BLaER1 treated with 17β-estradiol and CSF1 and Interleukin-3, amounts not matched to agents 10 nM and 100 nM (cell line): ENCODE measurements around the gene RHOBTB3.

Experiments
- H3K27ac ChIP-seq, 11 experiments: shearing (Covaris generic); formaldehyde crosslinking; 2 replicates each; pipeline ENCODE4 v1.8.1; 2022
- H3K27me3 ChIP-seq, 11 experiments: shearing (Covaris generic); formaldehyde crosslinking; 2 replicates each; pipeline ENCODE4 v1.8.1; 2022
- H3K36me3 ChIP-seq, 11 experiments: shearing (Covaris generic); formaldehyde crosslinking; 2 replicates each; pipeline ENCODE4 v1.8.1; 2022
- H3K4me1 ChIP-seq, 10 experiments: shearing (Covaris generic); formaldehyde crosslinking; 2 replicates each; pipeline ENCODE4 v1.8.1; 2022
- H3K4me2 ChIP-seq, 11 experiments: shearing (Covaris generic); formaldehyde crosslinking; 2 replicates each; pipeline ENCODE4 v1.8.1; 2022
- H3K4me3 ChIP-seq, 10 experiments: shearing (Covaris generic); formaldehyde crosslinking; 2 replicates each; pipeline ENCODE4 v1.8.1; 2022
- H3K9ac ChIP-seq, 11 experiments: shearing (Covaris generic); formaldehyde crosslinking; 2 replicates each; pipeline ENCODE4 v1.8.1; 2022
- H3K9me3 ChIP-seq, 11 experiments: shearing (Covaris generic); formaldehyde crosslinking; replicated peaks in 1 of 11; 2 replicates each; pipeline ENCODE4 v1.8.1; 2022
- H4K20me1 ChIP-seq, 11 experiments: shearing (Covaris generic); formaldehyde crosslinking; 2 replicates each; pipeline ENCODE4 v1.8.1; 2022
- Cebpa-rat ChIP-seq, 11 experiments: shearing (Covaris generic); IDR thresholded peaks; 2 replicates each; pipeline ENCODE4 v1.8.1; 2022

RHOBTB3 gene

GRCh38 chr5:95803271-95804148 lies 72.4 kb downstream of the RHOBTB3 start:
- H3K4me1 ChIP-seq, result peaks cover 17 to 51% (median 21%) of the 10 kb centered on the region in 10 experiments
- H3K36me3 ChIP-seq, result peaks cover 19 to 70% (median 40%) of the 10 kb centered on the region in 11 experiments; a peak in 19 of 22 replicates
- no peaks in the 10 kb centered on the region; a peak in 1 of 22 replicates for H4K20me1 ChIP-seq
- no peak overlapping the region for H3K27ac ChIP-seq
- no peaks in the 10 kb centered on the region for H3K27me3 ChIP-seq
- TF ChIP-seq Cebpa-rat (IDR thresholded peaks at IDR 0.05), result no peak
- no peak overlapping the region for H3K9ac ChIP-seq
- H3K4me3 ChIP-seq, result no peak overlapping the region
- H3K9me3 ChIP-seq, result peaks cover 0 to 13% (median 8%) of the 10 kb centered on the region in 11 experiments; a peak in 12 of 22 replicates
- peak overlapping the region in 2 of 11 experiments; percentile 32 to 52; a peak in 5 of 22 replicates for H3K4me2 ChIP-seq

- TF ChIP-seq Cebpa-rat (IDR thresholded peaks at IDR 0.05), result no peak
- no peak overlapping the region for H3K4me2 ChIP-seq
- no peak overlapping the region for H3K27ac ChIP-seq
- no peak overlapping the region for H3K4me3 ChIP-seq
- peaks cover 0 to 13% (median 8%) of the 10 kb centered on the region in 11 experiments; a peak in 12 of 22 replicates for H3K9me3 ChIP-seq
- peaks cover 29 to 62% (median 34%) of the 10 kb centered on the region in 10 experiments for H3K4me1 ChIP-seq
- no peak overlapping the region for H3K9ac ChIP-seq
- H4K20me1 ChIP-seq, result no peaks in the 10 kb centered on the region; a peak in 2 of 22 replicates
- no peaks in the 10 kb centered on the region for H3K27me3 ChIP-seq
- H3K36me3 ChIP-seq, result peaks cover 13 to 59% (median 35%) of the 10 kb centered on the region in 11 experiments; a peak in 19 of 22 replicates
These were observed 73.8 kb downstream of the RHOBTB3 start for GRCh38 chr5:95804736-95805539.

- no peak overlapping the region for H3K27ac ChIP-seq
- peaks cover 15 to 69% (median 37%) of the 10 kb centered on the region in 11 experiments; a peak in 21 of 22 replicates for H3K36me3 ChIP-seq
- peaks cover 45 to 67% (median 48%) of the 10 kb centered on the region in 10 experiments for H3K4me1 ChIP-seq
- no peak overlapping the region for H3K4me3 ChIP-seq
- H3K4me2 ChIP-seq, result no peak overlapping the region
- no peak for TF ChIP-seq Cebpa-rat (IDR thresholded peaks at IDR 0.05)
- H3K9me3 ChIP-seq, result peaks cover 0 to 13% (median 7%) of the 10 kb centered on the region in 11 experiments; a peak in 12 of 22 replicates
- peaks cover 0 to 4% (median 0%) of the 10 kb centered on the region in 11 experiments; a peak in 5 of 22 replicates for H4K20me1 ChIP-seq
- H3K27me3 ChIP-seq, result no peaks in the 10 kb centered on the region
- no peak overlapping the region for H3K9ac ChIP-seq
These were observed 75.6 kb downstream of the RHOBTB3 start for GRCh38 chr5:95806687-95807086.

- H4K20me1 ChIP-seq, result peaks cover 0 to 18% (median 12%) of the 10 kb centered on the region in 11 experiments; a peak in 9 of 22 replicates
- peak overlapping the region; percentile 33 to 79 (median 70) for H3K27ac ChIP-seq
- H3K36me3 ChIP-seq, result peaks cover 29 to 73% (median 46%) of the 10 kb centered on the region in 11 experiments
- TF ChIP-seq Cebpa-rat (IDR thresholded peaks at IDR 0.05), result no peak
- H3K4me1 ChIP-seq, result peaks cover 55 to 70% (median 58%) of the 10 kb centered on the region in 10 experiments
- H3K9me3 ChIP-seq, result peaks cover 0 to 13% (median 7%) of the 10 kb centered on the region in 11 experiments; a peak in 12 of 22 replicates
- peak overlapping the region; percentile 6 to 60 (median 20); a peak in 13 of 20 replicates for H3K4me3 ChIP-seq
- no peaks in the 10 kb centered on the region for H3K27me3 ChIP-seq
- peak overlapping the region; percentile 80 to 98 (median 85) for H3K4me2 ChIP-seq
- H3K9ac ChIP-seq, result peak overlapping the region in 10 of 11 experiments; percentile 32 to 70 (median 62); a peak in 18 of 22 replicates
These were observed 77.0 kb downstream of the RHOBTB3 start for GRCh38 chr5:95808013-95808685.

GRCh38 chr5:95808686-95809413 lies 77.7 kb downstream of the RHOBTB3 start:
- peak overlapping the region; percentile 44 to 79 (median 70); a peak in 21 of 22 replicates for H3K27ac ChIP-seq

GRCh38 chr5:95809414-95809960 lies 78.4 kb downstream of the RHOBTB3 start:
- TF ChIP-seq Cebpa-rat (IDR thresholded peaks at IDR 0.05), result no peak
- Histone ChIP-seq H3K4me2 (peak overlapping the region; percentile 80 to 98 (median 85)), H3K4me3 (peak overlapping the region in 7 of 10 experiments; percentile 1 to 17 (median 12); a peak in 9 of 20 replicates)

More at GRCh38 chr5:95808686-95809413, 77.7 kb downstream of the RHOBTB3 start:
- H3K36me3 ChIP-seq, result peaks cover 36 to 78% (median 49%) of the 10 kb centered on the region in 11 experiments
- peak overlapping the region; percentile 6 to 60 (median 20); a peak in 14 of 20 replicates for H3K4me3 ChIP-seq
- H3K4me2 ChIP-seq, result peak overlapping the region; percentile 80 to 98 (median 85)
- peaks cover 60 to 70% (median 64%) of the 10 kb centered on the region in 10 experiments for H3K4me1 ChIP-seq
- H3K27me3 ChIP-seq, result no peaks in the 10 kb centered on the region
- peak overlapping the region; percentile 28 to 70 (median 60); a peak in 20 of 22 replicates for H3K9ac ChIP-seq
- TF ChIP-seq Cebpa-rat (IDR thresholded peaks at IDR 0.05), result peak in 1 of 11 experiments; percentile 30; a peak in 1 of 22 replicates
- H4K20me1 ChIP-seq, result peaks cover 0 to 24% (median 19%) of the 10 kb centered on the region in 11 experiments; a peak in 10 of 22 replicates
- peaks cover 0 to 13% (median 7%) of the 10 kb centered on the region in 11 experiments; a peak in 12 of 22 replicates for H3K9me3 ChIP-seq

More at GRCh38 chr5:95809414-95809960, 78.4 kb downstream of the RHOBTB3 start:
- Histone ChIP-seq H3K9ac (peak overlapping the region; percentile 15 to 59 (median 44); a peak in 20 of 22 replicates), H3K9me3 (peaks cover 0 to 13% (median 7%) of the 10 kb centered on the region in 11 experiments; a peak in 12 of 22 replicates), H4K20me1 (peaks cover under 1 to 30% (median 25%) of the 10 kb centered on the region in 11 experiments; a peak in 17 of 22 replicates), H3K36me3 (peaks cover 43 to 83% (median 55%) of the 10 kb centered on the region in 11 experiments), H3K27me3 (no peaks in the 10 kb centered on the region), H3K4me1 (peaks cover 60 to 73% (median 68%) of the 10 kb centered on the region in 10 experiments), H3K27ac (peak overlapping the region; percentile 44 to 73 (median 68); a peak in 21 of 22 replicates)
